Spleen (tissue), 7 donors: ENCODE data around the gene IFI27L2.

ENCODE experiments used
- CTCF ChIP-seq, 11 experiments: fragments of 200-600 bp in 7 of 11; fragments of 450-650 bp in 4 of 11; sonication (generic) in 4 of 11; IDR thresholded peaks in 8 of 11; conservative IDR thresholded peaks in 3 of 11; 1 replicate in 7 of 11; 2 replicates in 4 of 11; pipeline versions ENCODE4 v1.4.0 to v1.8.0; 2016 to 2021; ENCODE audit warnings: antibody characterized with exemption in 11 of 11, inconsistent platforms in 4 of 11, mild to moderate bottlenecking in 1 of 11
- POLR2A ChIP-seq, 3 donors: fragments of 450-650 bp; IDR thresholded peaks; one replicate each; pipeline ENCODE4 v1.5.1; 2017; ENCODE audit warnings: antibody characterized with exemption in 3 of 3, mild to moderate bottlenecking in 1 of 3
- POLR2AphosphoS5 ChIP-seq, 3 donors: sonication (generic); formaldehyde crosslinking; IDR thresholded peaks; one replicate each; pipeline ENCODE4 v1.5.1; 2017; ENCODE audit warnings: antibody characterized with exemption in 3 of 3
- donor health status: DM: no; HTN: no; CAD: no; lungs with moderate emphysema.
- donor health status: DM: no; HTN: no; CAD: no.
- donor health status: DM: no; HTN: no; CAD: no.

DNA sequence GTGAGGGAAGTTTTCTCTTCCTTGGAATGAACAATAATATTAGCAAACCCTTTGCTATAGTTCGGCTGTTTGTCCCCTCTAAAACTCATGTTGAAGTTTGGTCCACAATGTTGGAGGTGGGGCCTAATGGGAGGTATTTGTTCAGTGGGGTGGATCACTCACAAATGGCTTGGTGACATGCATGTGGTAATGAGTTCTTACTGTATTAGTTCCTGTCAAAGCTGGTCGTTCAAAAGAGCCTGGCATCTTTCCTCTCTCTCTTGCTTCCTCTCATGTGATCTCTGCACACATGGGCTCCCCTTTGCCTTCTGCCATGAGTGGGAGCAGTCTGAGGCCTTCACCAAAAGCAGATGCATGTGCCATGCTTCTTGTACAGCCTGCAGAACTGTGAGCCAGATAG, 31.7 kb upstream of the IFI27L2 start:
- TF ChIP-seq POLR2A (IDR thresholded peaks at IDR 0.05): no peak
- TF ChIP-seq CTCF (IDR thresholded peaks at IDR 0.05 in 8 of 11, conservative IDR thresholded peaks at IDR 0.05 in 3 of 11): no peak
- TF ChIP-seq POLR2AphosphoS5 (IDR thresholded peaks at IDR 0.05): no peak
